ENCODE data around the gene GLRX2.

GLRX2 gene

DNA sequence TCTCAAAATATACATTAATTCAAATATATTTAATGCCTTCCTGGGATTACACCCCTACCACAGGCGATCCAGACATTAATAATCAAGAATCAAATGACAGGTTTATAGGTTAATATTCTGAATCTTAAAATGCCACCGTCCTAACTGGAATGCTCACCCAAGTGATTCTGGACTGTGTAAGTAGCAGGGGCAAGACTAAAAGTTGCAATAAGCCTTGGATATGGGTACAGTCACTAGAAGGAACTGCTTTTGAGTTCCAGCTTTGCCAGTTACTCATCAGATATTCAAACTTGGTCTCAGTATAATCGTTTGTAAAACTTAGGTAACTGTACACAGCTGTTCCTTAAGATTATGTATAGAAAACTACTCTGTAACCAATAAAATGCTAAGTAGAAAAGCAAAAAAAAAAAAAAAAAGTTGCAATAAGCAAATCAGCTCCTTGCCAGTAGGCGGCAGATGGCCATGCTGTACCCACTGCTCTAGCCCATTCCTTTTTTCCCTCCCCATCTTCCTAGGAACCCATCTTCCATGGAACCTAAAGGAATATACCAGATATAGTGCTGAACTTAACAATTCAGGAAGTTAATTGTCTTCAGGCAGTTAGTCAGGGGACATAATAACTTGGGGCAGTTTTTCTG lies 35.3 kb downstream of the GLRX2 start:
- Histone ChIP-seq H4K20me1 (peaks cover 54% of the 10 kb centered on the region), H3K4me3 (no peak overlapping the region), H3K27me3 (no peaks in the 10 kb centered on the region), H3K27ac (no peak overlapping the region), H3K4me1 (peaks cover 7% of the 10 kb centered on the region; the same call in 1 of the 2 replicates), H3K9me3 (no peaks in the 10 kb centered on the region), H3K9ac (no peak overlapping the region), H3K4me2 (no peak overlapping the region), H3K36me3 (peaks cover 42% of the 10 kb centered on the region)
- TF ChIP-seq Cebpa-rat (IDR thresholded peaks at IDR 0.05): no peak

DNA sequence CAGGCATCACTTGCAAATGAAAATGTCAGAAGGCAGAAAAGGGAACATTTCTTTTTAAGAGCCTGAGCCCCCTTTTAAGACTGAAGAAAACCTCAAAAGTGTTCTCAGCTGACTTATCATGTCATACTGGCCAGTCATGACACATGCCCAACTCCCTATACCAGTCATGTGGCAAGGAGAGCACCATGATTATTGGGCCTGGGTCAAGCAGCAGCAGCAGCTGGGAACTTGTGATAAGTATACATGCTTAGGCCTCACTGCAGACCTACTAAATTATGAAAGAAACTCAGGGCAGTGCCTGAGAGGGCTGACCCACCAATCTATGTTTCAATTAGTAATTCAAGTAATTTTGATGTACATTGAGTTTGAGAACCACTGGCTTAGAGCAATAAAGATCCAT lies 37.2 kb downstream of the GLRX2 start:
- TF ChIP-seq Cebpa-rat (IDR thresholded peaks at IDR 0.05): no peak
- Histone ChIP-seq H3K4me2 (no peak overlapping the region), H3K4me1 (peaks cover 7% of the 10 kb centered on the region; the same call in 1 of the 2 replicates)

DNA sequence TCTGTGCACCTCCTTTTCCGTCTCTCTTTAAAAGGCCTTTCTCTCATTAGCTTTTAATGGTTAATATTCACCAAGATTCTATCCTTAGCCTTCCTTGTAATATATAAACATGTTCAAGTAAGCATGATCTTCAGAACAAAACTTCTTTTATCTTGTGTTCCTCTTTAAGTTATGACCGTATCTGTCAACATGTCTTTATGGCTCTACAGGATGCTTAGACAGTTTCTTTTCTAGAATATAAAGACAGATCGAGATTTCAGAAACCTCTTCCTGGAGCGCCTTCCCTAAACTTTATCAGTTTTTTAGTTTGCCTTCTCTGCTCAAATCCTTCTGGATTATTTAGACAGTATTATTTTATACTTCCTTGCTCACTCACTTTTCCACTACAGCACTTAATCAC lies 38.6 kb downstream of the GLRX2 start:
- Histone ChIP-seq H3K4me2 (no peak overlapping the region), H3K27me3 (no peaks in the 10 kb centered on the region), H3K4me3 (no peak overlapping the region), H3K9ac (no peak overlapping the region), H3K9me3 (peaks cover 8% of the 10 kb centered on the region), H3K4me1 (peaks cover 9% of the 10 kb centered on the region; the same call in 1 of the 2 replicates), H3K27ac (no peak overlapping the region), H3K36me3 (peaks cover 37% of the 10 kb centered on the region), H4K20me1 (peaks cover 70% of the 10 kb centered on the region)
- no peak for TF ChIP-seq Cebpa-rat (IDR thresholded peaks at IDR 0.05)

More for the DNA sequence above, 37.2 kb downstream of the GLRX2 start:
- Histone ChIP-seq H3K36me3 (peaks cover 43% of the 10 kb centered on the region), H4K20me1 (peaks cover 66% of the 10 kb centered on the region), H3K4me3 (no peak overlapping the region), H3K27me3 (no peaks in the 10 kb centered on the region), H3K9ac (no peak overlapping the region), H3K9me3 (peaks cover under 1% of the 10 kb centered on the region; the same call in 1 of the 2 replicates), H3K27ac (no peak overlapping the region)

DNA sequence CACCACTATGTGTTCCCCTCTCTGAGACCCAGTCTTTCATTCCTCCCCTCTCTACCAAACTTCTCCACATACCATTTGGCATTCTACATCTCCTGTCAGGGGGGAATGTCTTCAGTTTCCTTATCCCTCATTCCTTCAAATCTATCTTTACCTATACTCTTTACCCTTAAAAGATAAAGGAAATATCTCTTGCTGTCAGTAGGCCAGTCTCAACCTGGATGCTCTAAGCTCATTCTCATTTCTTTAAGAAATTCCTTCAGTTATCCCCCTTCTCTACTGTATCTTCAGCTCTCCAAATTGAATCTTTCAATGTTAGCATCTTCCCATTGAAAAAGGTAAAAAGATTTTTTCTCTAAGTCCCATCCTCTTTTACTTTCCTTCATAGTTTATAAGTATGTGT lies 39.3 kb downstream of the GLRX2 start:
- Histone ChIP-seq H3K36me3 (peaks cover 35% of the 10 kb centered on the region), H3K9me3 (peaks cover 8% of the 10 kb centered on the region), H3K4me1 (peaks cover 15% of the 10 kb centered on the region), H3K4me2 (no peak overlapping the region), H3K27me3 (no peaks in the 10 kb centered on the region), H4K20me1 (peaks cover 72% of the 10 kb centered on the region), H3K27ac (no peak overlapping the region), H3K9ac (no peak overlapping the region), H3K4me3 (no peak overlapping the region)
- TF ChIP-seq Cebpa-rat (IDR thresholded peaks at IDR 0.05): no peak

DNA sequence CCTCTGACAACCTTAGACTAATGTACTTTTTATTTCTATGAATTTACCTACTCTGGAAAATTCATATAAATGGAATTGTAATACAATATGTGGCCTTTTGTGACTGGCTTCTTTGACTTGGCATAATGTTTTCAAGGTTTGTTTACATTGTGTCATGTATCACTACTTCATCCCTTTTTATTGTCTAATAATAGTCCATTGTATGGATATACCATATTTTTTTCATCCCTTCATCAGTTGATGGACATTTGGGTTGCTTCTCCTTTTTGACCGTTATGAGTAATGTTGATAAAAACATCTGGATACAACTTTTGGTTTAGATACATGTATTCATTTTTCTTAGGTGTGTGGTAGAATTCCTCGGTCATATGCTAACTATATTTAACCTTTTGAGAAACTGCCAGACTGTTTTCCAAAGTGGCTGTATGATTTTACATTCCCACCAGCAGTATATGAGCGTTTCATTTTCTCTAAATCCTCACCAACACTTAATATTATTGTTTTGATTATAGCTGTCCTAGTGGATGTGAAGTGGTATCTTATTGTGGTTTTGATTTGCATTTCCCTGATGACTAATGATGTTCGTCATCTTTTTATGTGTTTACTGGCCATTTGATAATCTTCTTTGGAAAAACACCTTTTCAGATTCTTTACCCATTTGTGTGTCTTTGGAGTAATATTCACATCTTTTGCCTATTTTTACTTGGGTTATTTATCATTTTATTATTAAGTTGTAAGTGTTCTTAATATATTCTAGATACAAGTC lies 42.3 kb downstream of the GLRX2 start:
- Histone ChIP-seq H3K27me3 (no peaks in the 10 kb centered on the region), H3K36me3 (peaks cover 15% of the 10 kb centered on the region), H3K27ac (no peak overlapping the region), H3K4me3 (no peak overlapping the region), H3K4me2 (no peak overlapping the region), H3K4me1 (peaks cover 18% of the 10 kb centered on the region), H3K9ac (no peak overlapping the region), H3K9me3 (peaks cover 8% of the 10 kb centered on the region), H4K20me1 (peaks cover 59% of the 10 kb centered on the region)
- TF ChIP-seq Cebpa-rat (IDR thresholded peaks at IDR 0.05): no peak

DNA sequence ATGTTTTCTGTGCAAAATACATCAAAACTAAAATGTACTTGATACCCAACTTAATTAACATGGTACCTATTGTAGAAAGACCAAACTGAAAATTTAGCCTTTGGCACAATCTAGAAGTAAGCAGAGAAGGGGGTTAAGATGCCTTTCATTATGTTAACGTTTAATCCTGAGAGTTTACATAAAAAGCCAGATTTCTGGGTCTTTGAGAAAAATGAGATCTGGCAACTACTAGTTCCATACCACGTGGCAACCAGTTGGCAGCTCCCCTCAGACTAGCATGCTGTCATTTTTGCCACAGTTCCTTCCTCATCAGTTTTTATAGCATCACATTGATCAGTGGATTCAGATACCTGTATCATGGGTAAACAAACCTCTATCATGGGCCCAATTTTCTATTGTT lies 44.3 kb downstream of the GLRX2 start:
- H3K4me3 ChIP-seq: peak overlapping the region; percentile 95
- no peak for TF ChIP-seq Cebpa-rat (IDR thresholded peaks at IDR 0.05)
- peaks cover 8% of the 10 kb centered on the region for H3K9me3 ChIP-seq
- peaks cover 41% of the 10 kb centered on the region for H4K20me1 ChIP-seq
- peak overlapping the region; percentile 96; the same call in 1 of the 2 replicates for H3K9ac ChIP-seq
- peaks cover 9% of the 10 kb centered on the region for H3K36me3 ChIP-seq
- peaks cover 32% of the 10 kb centered on the region for H3K4me1 ChIP-seq
- no peak overlapping the region for H3K27ac ChIP-seq
- H3K4me2 ChIP-seq: peak overlapping the region; percentile 88
- no peaks in the 10 kb centered on the region for H3K27me3 ChIP-seq

DNA sequence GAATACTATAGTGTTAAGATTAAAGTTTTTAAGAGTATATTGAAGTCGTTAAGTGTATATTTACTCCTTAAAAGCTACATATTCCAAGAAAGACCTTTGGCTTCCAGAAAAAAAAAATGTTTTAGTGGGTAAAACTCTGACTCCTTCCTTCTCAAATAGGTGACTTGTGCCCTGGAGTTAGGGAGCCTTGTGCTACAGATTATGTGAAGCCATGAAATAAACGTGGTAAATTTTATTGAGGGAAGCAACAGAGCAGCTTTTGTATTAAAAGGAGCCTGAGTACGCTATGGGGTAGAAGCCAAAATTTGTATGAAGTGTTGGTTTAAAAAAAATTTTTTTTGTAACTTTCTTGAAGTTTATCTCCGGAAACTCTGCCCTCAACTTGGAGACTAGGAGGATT lies 44.8 kb downstream of the GLRX2 start:
- Histone ChIP-seq H3K36me3 (peaks cover 9% of the 10 kb centered on the region), H3K4me2 (peak overlapping the region; percentile 88), H3K4me3 (peak overlapping the region; percentile 95), H3K27me3 (no peaks in the 10 kb centered on the region), H3K4me1 (peaks cover 32% of the 10 kb centered on the region), H3K27ac (peak overlapping the region; percentile 93), H3K9ac (peak overlapping the region; percentile 96), H4K20me1 (peaks cover 36% of the 10 kb centered on the region), H3K9me3 (peaks cover 8% of the 10 kb centered on the region)
- TF ChIP-seq Cebpa-rat (IDR thresholded peaks at IDR 0.05): no peak

DNA sequence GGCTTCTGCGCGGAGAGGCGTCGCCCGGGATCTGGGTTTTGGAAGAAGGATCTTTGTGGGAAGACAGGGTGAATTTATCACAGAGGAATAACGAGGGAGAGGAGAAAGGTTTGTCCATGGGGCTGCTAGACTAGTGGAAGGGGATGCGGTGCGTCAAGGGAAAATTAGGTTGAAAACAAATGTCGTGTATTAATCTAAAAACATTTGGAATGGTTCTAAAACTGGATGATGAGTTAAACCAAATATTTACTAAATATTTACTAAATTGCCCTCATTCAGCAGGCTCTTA lies 45.2 kb downstream of the GLRX2 start:
- peak overlapping the region; percentile 96 for H3K9ac ChIP-seq
- H3K9me3 ChIP-seq: peaks cover 8% of the 10 kb centered on the region
- peak overlapping the region; percentile 88 for H3K4me2 ChIP-seq
- H3K27me3 ChIP-seq: no peaks in the 10 kb centered on the region
- H3K4me3 ChIP-seq: peak overlapping the region; percentile 95
- TF ChIP-seq Cebpa-rat (IDR thresholded peaks at IDR 0.05): no peak
- peaks cover 12% of the 10 kb centered on the region for H3K36me3 ChIP-seq
- H4K20me1 ChIP-seq: peaks cover 36% of the 10 kb centered on the region
- H3K27ac ChIP-seq: peak overlapping the region; percentile 93
- peaks cover 32% of the 10 kb centered on the region for H3K4me1 ChIP-seq

DNA sequence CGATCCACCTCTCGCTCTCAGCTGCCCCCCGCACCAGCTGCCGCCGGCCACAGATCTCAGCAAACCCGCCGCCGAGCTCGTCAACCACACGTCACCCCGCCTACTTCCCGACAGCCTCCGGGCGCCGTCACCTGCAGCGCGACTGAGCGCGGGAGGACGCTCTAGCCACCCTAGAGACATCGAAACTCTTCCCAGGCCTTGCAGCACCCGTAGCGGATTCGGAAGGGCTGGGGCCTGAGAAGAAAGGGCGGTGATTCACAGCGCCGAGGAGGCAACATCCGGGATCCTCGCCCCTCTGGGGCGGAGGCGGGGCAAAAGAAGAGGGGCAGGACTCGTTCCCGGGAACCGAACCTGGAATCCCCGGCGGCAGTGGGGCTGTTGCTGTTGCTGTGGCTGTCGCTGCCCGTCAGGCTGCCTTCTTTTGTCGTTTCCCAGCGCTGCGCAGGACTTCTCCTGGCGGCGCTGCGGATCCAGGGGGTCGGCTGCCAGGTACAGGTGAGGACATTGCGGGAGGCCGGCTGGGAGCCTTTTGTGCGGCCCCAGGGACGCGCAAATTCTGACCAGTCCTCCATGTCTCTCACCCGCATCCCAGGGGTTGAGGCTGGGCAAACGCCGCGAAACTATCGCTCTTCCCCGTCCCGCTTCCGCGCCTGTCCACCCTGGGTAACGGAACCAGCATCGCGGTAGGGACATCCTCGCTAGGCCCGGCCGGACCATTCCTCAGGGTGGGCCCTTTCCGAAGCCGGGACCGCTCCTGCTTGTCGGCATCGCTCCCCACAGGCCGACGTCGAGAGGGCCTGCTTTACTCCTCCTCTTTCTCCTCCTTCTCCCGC lies 45.7 kb downstream of the GLRX2 start, which contains the start of the genes RO60 and UCHL5:
Gene RO60, plus strand, starts transcription at position 331 of the 833 bp plus-strand sequence. CDS start 9,443 bp downstream, outside the sequence.
Gene UCHL5, minus strand, starts transcription at position 79 of the 833 bp plus-strand sequence. CDS start 100 bp downstream, outside the sequence.
- Histone ChIP-seq H3K9ac (peak within 1 kb of the TSS; percentile 96), H3K4me2 (peak within 1 kb of the TSS; percentile 88), H3K36me3 (peaks cover 18% of the 10 kb centered on the region), H4K20me1 (peaks cover 37% of the 10 kb centered on the region), H3K9me3 (peaks cover 8% of the 10 kb centered on the region), H3K27me3 (no peaks in the 10 kb centered on the region), H3K4me3 (peak within 1 kb of the TSS; percentile 95), H3K27ac (peak within 1 kb of the TSS; percentile 93), H3K4me1 (peaks cover 32% of the 10 kb centered on the region)
- no peak for TF ChIP-seq Cebpa-rat (IDR thresholded peaks at IDR 0.05)
